HG03159 (cell line): ENCODE data around the gene OSGIN1.

Source experiments
- ATAC-seq: cut with Tn5 transposase; IDR thresholded peaks from one replicate; pipeline ENCODE4 v1.9.1; 2021; ENCODE audit warnings: mild to moderate bottlenecking, moderate library complexity; ENCODE audit not compliant: unreplicated experiment

OSGIN1 gene

GRCh38 chr16:83952940-83953795, at the start of gene OSGIN1:
TSS of gene OSGIN1 (plus strand) at chr16:83953240. CDS start at chr16:83957672, 4,432 bp downstream.
- ATAC-seq: peak; percentile 84

- ATAC-seq: no peak
Measured at GRCh38 chr16:83903751-83904150, 49.3 kb upstream of the OSGIN1 start.

- ATAC-seq: no peak
Measured at GRCh38 chr16:83906683-83907082, 46.4 kb upstream of the OSGIN1 start.

GRCh38 chr16:83907111-83907510, 45.9 kb upstream of the OSGIN1 start:
- ATAC-seq: no peak

- ATAC-seq: no peak
Measured at GRCh38 chr16:83907631-83908250, 45.3 kb upstream of the OSGIN1 start.

GRCh38 chr16:83908798-83909197, 44.2 kb upstream of the OSGIN1 start:
- ATAC-seq: no peak

- no peak for ATAC-seq
Measured at GRCh38 chr16:83911290-83911689, 41.8 kb upstream of the OSGIN1 start.

GRCh38 chr16:83912519-83913244, 40.4 kb upstream of the OSGIN1 start:
- no peak for ATAC-seq

GRCh38 chr16:83913245-83913633, 39.8 kb upstream of the OSGIN1 start:
- ATAC-seq: no peak

GRCh38 chr16:83914091-83914710, 38.8 kb upstream of the OSGIN1 start:
- ATAC-seq: no peak

- no peak for ATAC-seq
Measured at GRCh38 chr16:83915081-83915480, 38.0 kb upstream of the OSGIN1 start.

GRCh38 chr16:83915491-83915890, 37.5 kb upstream of the OSGIN1 start:
- ATAC-seq: no peak

- no peak for ATAC-seq
Measured at GRCh38 chr16:83917152-83918120, 35.6 kb upstream of the OSGIN1 start.

GRCh38 chr16:83920894-83921491, 32.0 kb upstream of the OSGIN1 start:
- no peak for ATAC-seq

- ATAC-seq: no peak
Measured at GRCh38 chr16:83923581-83924365, 29.3 kb upstream of the OSGIN1 start.

- no peak for ATAC-seq
Measured at GRCh38 chr16:83924686-83925085, 28.4 kb upstream of the OSGIN1 start.

- ATAC-seq: no peak
Measured at GRCh38 chr16:83925095-83925905, 27.7 kb upstream of the OSGIN1 start.
